K562 (cell line): ENCODE data around the gene TMEM138. TPM values are rescaled to one million over a fixed set of nuclear protein-coding genes. Genes with fewer than 3 reads are reported as not detected.
A peak's percentile ranks its signal among the peaks of the same experiment; 100 is the strongest.

Experiments used
- ATAC-seq: fragments of 200-7000 bp; cut with Tn5 transposase; 3 replicates; pipeline ENCODE4 v1.9.1; 2020; ENCODE audit warnings: moderate library complexity
- BruUV-seq: library from RNA; stranded (reverse); fragments of 400-500 nt; replicated peaks from 2 replicates; lab custom pipeline; 2021; lab: Mats Ljungman, UMichigan
- CTCF ChIA-PET: fragments of 300-600 bp; formaldehyde crosslinking; extraction: SDS; loops from one replicate; lab custom pipeline; 2021; ENCODE audit warnings: low intra/inter-chr PET ratio; lab: Yijun Ruan, JAX
- POLR2A ChIA-PET: fragments of 300-600, 350-650 bp; sonication (Branson Sonifier 250); formaldehyde crosslinking; extraction: SDS; loops from one replicate; lab custom pipeline; 2021; ENCODE audit warnings: antibody characterized with exemption, inconsistent platforms; lab: Yijun Ruan, JAX
- DNase-seq, 4 experiments: peaks; one replicate each; pipeline versions ENCODE4 v3.0.0 to v3.0.0-alpha.2; 2011 to 2018; ENCODE audit warnings: low spot score in 3 of 4, mixed read lengths in 3 of 4; ENCODE audit errors: extremely low read depth in 1 of 4
- FAIRE-seq: peaks from 2 replicates; lab custom pipeline; 2011; peaks lifted over from hg19 to GRCh38; lab: Jason Lieb, UNC
- H2AFZ ChIP-seq: 2 replicates; pipeline ENCODE4 v1.6.0; 2011; ENCODE audit warnings: low read depth, low read length, control low read depth, inconsistent platforms
- H3K27ac ChIP-seq: fragments of 200-600 bp; 3 replicates; pipeline ENCODE4 v1.8.0; 2011; ENCODE audit warnings: low read depth, mild to moderate bottlenecking, control low read depth, inconsistent platforms, low read length, moderate library complexity, mixed read lengths; ENCODE audit errors: extremely low read depth
- H3K27me3 ChIP-seq, 2 experiments: fragments of 300-600 bp in 1 of 2; 2 replicates in 1 of 2; 3 replicates in 1 of 2; pipeline versions ENCODE4 v1.6.0 to v1.8.0; 2011; ENCODE audit warnings: inconsistent platforms in 2 of 2, low read length in 2 of 2, mild to moderate bottlenecking in 1 of 2, mixed read lengths in 1 of 2, moderate library complexity in 1 of 2; ENCODE audit not compliant: control insufficient read depth in 2 of 2, insufficient read depth in 2 of 2
- H3K36me3 ChIP-seq: fragments of 300-600 bp; 3 replicates; pipeline ENCODE4 v1.8.0; 2011; ENCODE audit warnings: mild to moderate bottlenecking, low read length, inconsistent platforms; ENCODE audit not compliant: control insufficient read depth, insufficient read depth
- H3K4me1 ChIP-seq, 2 experiments: fragments of 200-600 bp in 1 of 2; replicated peaks in 1 of 2; 2 replicates in 1 of 2; 3 replicates in 1 of 2; pipeline versions ENCODE4 v1.5.1 to v1.8.0; 2011; ENCODE audit warnings: inconsistent platforms in 2 of 2, low read length in 2 of 2, mild to moderate bottlenecking in 1 of 2, mixed read lengths in 1 of 2, moderate library complexity in 1 of 2; ENCODE audit not compliant: control insufficient read depth in 2 of 2, insufficient read depth in 2 of 2
- H3K4me2 ChIP-seq: 2 replicates; pipeline ENCODE4 v1.6.1; 2011; ENCODE audit warnings: low read length, control low read depth, inconsistent platforms, mixed read lengths; ENCODE audit not compliant: insufficient read depth
- H3K4me3 ChIP-seq: fragments of 200-600 bp; sonication (generic), shearing (Covaris generic); 2 replicates; pipeline ENCODE4 v1.5.1; 2016; ENCODE audit warnings: control low read depth, inconsistent platforms
- H3K79me2 ChIP-seq: fragments of 200-600 bp; 3 replicates; pipeline ENCODE4 v1.8.0; 2011; ENCODE audit warnings: low read length, inconsistent platforms; ENCODE audit not compliant: control insufficient read depth, insufficient read depth
- H3K9ac ChIP-seq, 2 experiments: 2 replicates each; pipeline versions ENCODE4 v1.6.0 to v1.6.1; 2011; ENCODE audit warnings: low read depth in 2 of 2, low read length in 2 of 2, control low read depth in 1 of 2, inconsistent platforms in 1 of 2, mild to moderate bottlenecking in 1 of 2, mixed read lengths in 1 of 2; ENCODE audit not compliant: insufficient read depth in 1 of 2
- H3K9me1 ChIP-seq: one replicate; pipeline ENCODE4 v1.6.0; 2011; ENCODE audit warnings: inconsistent platforms, mild to moderate bottlenecking, low read length, moderate library complexity; ENCODE audit not compliant: control insufficient read depth, insufficient read depth
- H3K9me3 ChIP-seq: replicated peaks from 2 replicates; pipeline ENCODE4 v1.5.1; 2011; ENCODE audit warnings: low read depth, low read length, inconsistent platforms; ENCODE audit not compliant: control insufficient read depth, insufficient read depth
- H4K20me1 ChIP-seq: replicated peaks from 2 replicates; pipeline ENCODE4 v1.6.1; 2011; ENCODE audit warnings: low read length, inconsistent platforms, mixed read lengths; ENCODE audit not compliant: control insufficient read depth, insufficient read depth
- BRD4 ChIP-seq: fragments of 200-600 bp; sonication (generic); IDR thresholded peaks from 2 replicates; pipeline ENCODE4 v1.6.1; 2017; ENCODE audit warnings: inconsistent platforms
- DDX20 ChIP-seq: fragments of 450-650 bp; IDR thresholded peaks from 2 replicates; pipeline ENCODE4 v1.6.1; 2016; ENCODE audit warnings: missing genetic modification characterization, low read depth, mild to moderate bottlenecking, missing compliant biosample characterization, moderate library complexity
- HMG20A ChIP-seq: fragments of 450-650 bp; formaldehyde crosslinking; conservative IDR thresholded peaks from 2 replicates; pipeline ENCODE4 v1.4.0; 2020; ENCODE audit warnings: mild to moderate bottlenecking, mixed read lengths
- PTRF ChIP-seq: fragments of 450-650 bp; IDR thresholded peaks from 2 replicates; pipeline ENCODE4 v1.6.1; 2016; ENCODE audit warnings: mild to moderate bottlenecking, missing genetic modification characterization, missing compliant biosample characterization
- ZNF668 ChIP-seq: fragments of 250-450 bp; sonication (Bioruptor Pico); IDR thresholded peaks from 2 replicates; pipeline ENCODE4 v1.8.0; 2022; ENCODE audit warnings: mild to moderate bottlenecking, inconsistent platforms
- WGBS: fragments of 100-300 bp; shearing (Covaris generic); methylation state at CpG from one replicate; pipeline ENCODE4 v1.1.6; 2016; ENCODE audit warnings: low coverage, mixed read lengths; ENCODE audit not compliant: insufficient coverage; ENCODE audit errors: missing lambda C conversion rate; 5-methylcytosine and 5-hydroxymethylcytosine counted together
- in situ Hi-C: fragments of 300-500 bp; cut with MboI; formaldehyde crosslinking; loops from 4 replicates; pipeline ENCODE4 v1.15.0; 2018; ENCODE audit warnings: inconsistent platforms, mixed read lengths
- intact Hi-C: fragments of 100-400 bp; cut with micrococcal nuclease; formaldehyde crosslinking; loops from 2 replicates; pipeline ENCODE4 v1.14.2; 2022
- polyA plus RNA-seq, 8 experiments: library from polyadenylated mRNA; depleted of rRNA in 4 of 8; stranded (reverse) in 5 of 8; unstranded in 3 of 8; fragments of >200 nt; fragmentation: Nextera tagmentation in 2 of 8; fragmentation: Illumina TruSeq in 1 of 8; extraction: Ambion mirVana in 2 of 8; extraction: Trizol in 1 of 8; gene quantifications; 2 replicates each; pipeline versions ENCODE4 v1.2.1 to v1.2.3, GENCODE V29; 2011 to 2014; ENCODE audit warnings: inconsistent platforms in 1 of 8, missing spikeins in 1 of 8
- total RNA-seq, 7 experiments: library from RNA; depleted of rRNA in 6 of 7; stranded (reverse); fragments of >200 nt in 6 of 7; fragmentation: Illumina TruSeq in 2 of 7; extraction: Trizol in 2 of 7; gene quantifications; 2 replicates each; pipeline versions ENCODE4 v1.2.1 to v1.2.3, GENCODE V29; 2011 to 2021; ENCODE audit warnings: low replicate concordance in 1 of 7
- TF ChIP-seq, protein P1 (sequence below): sonication (generic); formaldehyde crosslinking; IDR thresholded peaks from 2 replicates; pipeline ENCODE4 v1.8.0; 2023; ENCODE audit warnings: missing genetic modification reagents, mild to moderate bottlenecking, borderline replicate concordance
- TF ChIP-seq, protein P2 (sequence below): fragments of 450-650 bp; IDR thresholded peaks from 2 replicates; pipeline ENCODE4 v1.6.1; 2016; ENCODE audit warnings: antibody characterized with exemption
- TF ChIP-seq, protein P3 (sequence below): fragments of 450-650 bp; IDR thresholded peaks from 2 replicates; pipeline ENCODE4 v1.6.1; 2017; ENCODE audit warnings: antibody characterized with exemption, mild to moderate bottlenecking

TMEM138 gene
- total and polyA plus RNA-seq, 9 of the 15 experiments (the other 6 are each of a cell fraction or from before 2014, with no cell fraction given), result 23.2 to 168 (median 63.1) TPM

DNA sequence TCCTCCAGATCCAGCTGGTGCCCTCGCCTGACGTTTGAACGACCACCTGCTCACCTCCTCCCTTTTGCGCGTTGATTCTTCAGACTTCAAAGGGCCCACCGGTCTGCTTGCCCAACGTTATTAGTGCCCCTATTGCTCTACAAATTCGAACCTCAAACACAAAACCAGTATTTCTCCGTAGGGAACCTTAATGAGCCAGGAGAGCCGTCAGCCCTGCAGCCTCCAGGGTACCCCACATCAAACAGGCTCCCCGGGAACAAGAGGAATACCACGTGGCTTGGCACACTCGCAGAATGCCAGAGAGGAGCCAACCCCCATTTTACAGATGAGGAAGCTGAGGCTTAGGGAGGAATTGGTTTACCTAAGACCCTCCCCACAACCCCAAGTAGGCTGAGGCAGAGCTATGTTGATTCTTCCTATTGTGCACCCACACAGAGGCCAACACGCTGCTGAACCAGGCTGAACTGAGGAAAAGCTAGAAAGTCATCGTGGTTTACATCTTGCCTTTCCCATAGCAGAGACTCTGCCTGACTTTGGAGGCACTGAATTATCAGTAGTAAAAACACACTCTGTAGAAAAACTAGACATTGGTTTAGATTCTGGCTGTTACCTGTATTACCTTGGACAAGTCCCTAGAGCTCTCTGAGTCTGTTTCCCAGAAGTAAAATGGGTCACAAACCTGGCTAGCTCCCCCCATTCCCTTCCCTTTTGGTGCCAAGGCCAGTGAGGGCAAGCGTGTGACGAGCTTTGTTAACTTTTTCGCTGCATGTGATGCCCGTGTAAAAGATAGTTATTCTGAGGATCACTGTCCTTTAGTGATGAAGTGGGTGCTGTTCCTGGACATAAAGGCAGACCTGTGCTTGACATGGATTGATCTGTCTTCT, 28.4 kb upstream of the TMEM138 start:
- no peak for ATAC-seq
- TSS peak; percentile 89 for BruUV-seq
- H3K4me1 ChIP-seq, result peaks cover 40 to 57% of the 10 kb centered on the region in 2 experiments; a peak in 4 of 5 replicates
- peak overlapping the region; percentile 88 for H3K4me3 ChIP-seq
- H3K27me3 ChIP-seq, result no peaks in the 10 kb centered on the region
- H3K9me1 ChIP-seq, result no peaks in the 10 kb centered on the region
- H3K9me3 ChIP-seq, result no peaks in the 10 kb centered on the region
- peak overlapping the region; percentile 97 for H3K27ac ChIP-seq
- peak overlapping the region; percentile 99 for H3K9ac ChIP-seq
- H3K79me2 ChIP-seq, result peaks cover 58% of the 10 kb centered on the region
- CTCF ChIA-PET, result interaction anchor here (1.9 to 8.5 kb wide), 2 partner anchors 51 to 79 kb away, joined by 4 to 135 read pairs; no protein-coding TSS in a partner anchor
- POLR2A ChIA-PET, result interaction anchor here (0.5 to 2.3 kb wide), 19 partner anchors 8 to 324 kb away, joined by 3 to 37 read pairs (median 5); partner anchors contain the start of genes CPSF7, CYB561A3, SDHAF2 and TMEM138
- H4K20me1 ChIP-seq, result peaks cover 7% of the 10 kb centered on the region
- peak; percentile 23 for FAIRE-seq
- H2AFZ ChIP-seq, result peak overlapping the region; percentile 82
- 21% methylated on average over 19 of the region's 19 CpGs for WGBS
- no peak for DNase-seq
- peak overlapping the region; percentile 100 for H3K4me2 ChIP-seq
- intact Hi-C loops, result loop anchor here (2.0 to 5.0 kb wide), 3 partner anchors 29 to 76 kb away; partner anchors contain the start of gene TMEM138
- peaks cover 36% of the 10 kb centered on the region for H3K36me3 ChIP-seq
- in situ Hi-C loops, result no loop called here
- TF ChIP-seq ZNF668 (CRISPR knock-in tag) (no peak), DDX20 (tag) (no peak), BRD4 (peak; percentile 51; the same call in 1 of the 2 replicates), HMG20A (CRISPR knock-in tag) (no peak), PTRF (tag) (no peak)
- TF ChIP-seq, protein P1, sequence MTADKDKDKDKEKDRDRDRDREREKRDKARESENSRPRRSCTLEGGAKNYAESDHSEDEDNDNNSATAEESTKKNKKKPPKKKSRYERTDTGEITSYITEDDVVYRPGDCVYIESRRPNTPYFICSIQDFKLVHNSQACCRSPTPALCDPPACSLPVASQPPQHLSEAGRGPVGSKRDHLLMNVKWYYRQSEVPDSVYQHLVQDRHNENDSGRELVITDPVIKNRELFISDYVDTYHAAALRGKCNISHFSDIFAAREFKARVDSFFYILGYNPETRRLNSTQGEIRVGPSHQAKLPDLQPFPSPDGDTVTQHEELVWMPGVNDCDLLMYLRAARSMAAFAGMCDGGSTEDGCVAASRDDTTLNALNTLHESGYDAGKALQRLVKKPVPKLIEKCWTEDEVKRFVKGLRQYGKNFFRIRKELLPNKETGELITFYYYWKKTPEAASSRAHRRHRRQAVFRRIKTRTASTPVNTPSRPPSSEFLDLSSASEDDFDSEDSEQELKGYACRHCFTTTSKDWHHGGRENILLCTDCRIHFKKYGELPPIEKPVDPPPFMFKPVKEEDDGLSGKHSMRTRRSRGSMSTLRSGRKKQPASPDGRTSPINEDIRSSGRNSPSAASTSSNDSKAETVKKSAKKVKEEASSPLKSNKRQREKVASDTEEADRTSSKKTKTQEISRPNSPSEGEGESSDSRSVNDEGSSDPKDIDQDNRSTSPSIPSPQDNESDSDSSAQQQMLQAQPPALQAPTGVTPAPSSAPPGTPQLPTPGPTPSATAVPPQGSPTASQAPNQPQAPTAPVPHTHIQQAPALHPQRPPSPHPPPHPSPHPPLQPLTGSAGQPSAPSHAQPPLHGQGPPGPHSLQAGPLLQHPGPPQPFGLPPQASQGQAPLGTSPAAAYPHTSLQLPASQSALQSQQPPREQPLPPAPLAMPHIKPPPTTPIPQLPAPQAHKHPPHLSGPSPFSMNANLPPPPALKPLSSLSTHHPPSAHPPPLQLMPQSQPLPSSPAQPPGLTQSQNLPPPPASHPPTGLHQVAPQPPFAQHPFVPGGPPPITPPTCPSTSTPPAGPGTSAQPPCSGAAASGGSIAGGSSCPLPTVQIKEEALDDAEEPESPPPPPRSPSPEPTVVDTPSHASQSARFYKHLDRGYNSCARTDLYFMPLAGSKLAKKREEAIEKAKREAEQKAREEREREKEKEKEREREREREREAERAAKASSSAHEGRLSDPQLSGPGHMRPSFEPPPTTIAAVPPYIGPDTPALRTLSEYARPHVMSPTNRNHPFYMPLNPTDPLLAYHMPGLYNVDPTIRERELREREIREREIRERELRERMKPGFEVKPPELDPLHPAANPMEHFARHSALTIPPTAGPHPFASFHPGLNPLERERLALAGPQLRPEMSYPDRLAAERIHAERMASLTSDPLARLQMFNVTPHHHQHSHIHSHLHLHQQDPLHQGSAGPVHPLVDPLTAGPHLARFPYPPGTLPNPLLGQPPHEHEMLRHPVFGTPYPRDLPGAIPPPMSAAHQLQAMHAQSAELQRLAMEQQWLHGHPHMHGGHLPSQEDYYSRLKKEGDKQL (CRISPR knock-in tag), result no peak
- TF ChIP-seq, protein P2, sequence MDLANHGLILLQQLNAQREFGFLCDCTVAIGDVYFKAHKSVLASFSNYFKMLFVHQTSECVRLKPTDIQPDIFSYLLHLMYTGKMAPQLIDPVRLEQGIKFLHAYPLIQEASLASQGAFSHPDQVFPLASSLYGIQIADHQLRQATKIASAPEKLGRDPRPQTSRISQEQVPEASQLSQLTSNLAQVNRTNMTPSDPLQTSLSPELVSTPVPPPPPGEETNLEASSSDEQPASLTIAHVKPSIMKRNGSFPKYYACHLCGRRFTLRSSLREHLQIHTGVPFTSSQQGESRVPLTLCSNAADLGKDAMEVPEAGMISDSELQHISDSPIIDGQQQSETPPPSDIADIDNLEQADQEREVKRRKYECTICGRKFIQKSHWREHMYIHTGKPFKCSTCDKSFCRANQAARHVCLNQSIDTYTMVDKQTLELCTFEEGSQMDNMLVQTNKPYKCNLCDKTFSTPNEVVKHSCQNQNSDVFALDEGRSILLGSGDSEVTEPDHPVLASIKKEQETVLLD, result 0 out of 2 replicates have a peak, but pooled peaks have one; percentile 10
- TF ChIP-seq, protein P3, sequence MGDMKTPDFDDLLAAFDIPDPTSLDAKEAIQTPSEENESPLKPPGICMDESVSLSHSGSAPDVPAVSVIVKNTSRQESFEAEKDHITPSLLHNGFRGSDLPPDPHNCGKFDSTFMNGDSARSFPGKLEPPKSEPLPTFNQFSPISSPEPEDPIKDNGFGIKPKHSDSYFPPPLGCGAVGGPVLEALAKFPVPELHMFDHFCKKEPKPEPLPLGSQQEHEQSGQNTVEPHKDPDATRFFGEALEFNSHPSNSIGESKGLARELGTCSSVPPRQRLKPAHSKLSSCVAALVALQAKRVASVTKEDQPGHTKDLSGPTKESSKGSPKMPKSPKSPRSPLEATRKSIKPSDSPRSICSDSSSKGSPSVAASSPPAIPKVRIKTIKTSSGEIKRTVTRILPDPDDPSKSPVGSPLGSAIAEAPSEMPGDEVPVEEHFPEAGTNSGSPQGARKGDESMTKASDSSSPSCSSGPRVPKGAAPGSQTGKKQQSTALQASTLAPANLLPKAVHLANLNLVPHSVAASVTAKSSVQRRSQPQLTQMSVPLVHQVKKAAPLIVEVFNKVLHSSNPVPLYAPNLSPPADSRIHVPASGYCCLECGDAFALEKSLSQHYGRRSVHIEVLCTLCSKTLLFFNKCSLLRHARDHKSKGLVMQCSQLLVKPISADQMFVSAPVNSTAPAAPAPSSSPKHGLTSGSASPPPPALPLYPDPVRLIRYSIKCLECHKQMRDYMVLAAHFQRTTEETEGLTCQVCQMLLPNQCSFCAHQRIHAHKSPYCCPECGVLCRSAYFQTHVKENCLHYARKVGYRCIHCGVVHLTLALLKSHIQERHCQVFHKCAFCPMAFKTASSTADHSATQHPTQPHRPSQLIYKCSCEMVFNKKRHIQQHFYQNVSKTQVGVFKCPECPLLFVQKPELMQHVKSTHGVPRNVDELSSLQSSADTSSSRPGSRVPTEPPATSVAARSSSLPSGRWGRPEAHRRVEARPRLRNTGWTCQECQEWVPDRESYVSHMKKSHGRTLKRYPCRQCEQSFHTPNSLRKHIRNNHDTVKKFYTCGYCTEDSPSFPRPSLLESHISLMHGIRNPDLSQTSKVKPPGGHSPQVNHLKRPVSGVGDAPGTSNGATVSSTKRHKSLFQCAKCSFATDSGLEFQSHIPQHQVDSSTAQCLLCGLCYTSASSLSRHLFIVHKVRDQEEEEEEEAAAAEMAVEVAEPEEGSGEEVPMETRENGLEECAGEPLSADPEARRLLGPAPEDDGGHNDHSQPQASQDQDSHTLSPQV, result peak; percentile 42; the same call in 1 of the 2 replicates
